ENCODE measurements around the gene PACRG.

PACRG gene

DNA sequence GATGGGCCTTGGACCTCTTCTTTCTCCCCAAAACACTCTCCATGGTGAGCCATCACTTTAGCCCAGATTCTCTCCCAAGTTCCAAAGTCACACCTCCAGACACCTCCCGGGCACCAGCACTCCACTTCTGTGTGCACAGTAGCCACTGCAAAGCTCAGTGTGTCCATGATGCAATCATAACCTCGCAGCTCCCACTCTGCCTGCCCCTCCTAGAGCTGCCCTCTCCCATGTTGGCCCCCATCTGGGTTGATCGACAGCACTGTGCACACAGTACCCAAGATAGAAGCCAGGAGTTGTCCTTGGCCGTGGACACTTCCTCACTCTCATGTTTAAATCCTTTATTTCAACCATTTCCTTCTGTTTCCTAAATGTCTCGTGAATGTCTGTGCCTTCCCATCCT lies 293.3 kb downstream of the PACRG start:
- DNase-seq, result no peak

GRCh38 chr6:163023700-163024099 lies 295.9 kb downstream of the PACRG start:
- DNase-seq, result no peak

GRCh38 chr6:163026893-163027292 lies 299.1 kb downstream of the PACRG start:
- DNase-seq, result no peak

- no peak for DNase-seq
Measured at GRCh38 chr6:163030980-163031379, 303.2 kb downstream of the PACRG start.

GRCh38 chr6:163031931-163032330 lies 304.2 kb downstream of the PACRG start:
- DNase-seq, result no peak

DNA sequence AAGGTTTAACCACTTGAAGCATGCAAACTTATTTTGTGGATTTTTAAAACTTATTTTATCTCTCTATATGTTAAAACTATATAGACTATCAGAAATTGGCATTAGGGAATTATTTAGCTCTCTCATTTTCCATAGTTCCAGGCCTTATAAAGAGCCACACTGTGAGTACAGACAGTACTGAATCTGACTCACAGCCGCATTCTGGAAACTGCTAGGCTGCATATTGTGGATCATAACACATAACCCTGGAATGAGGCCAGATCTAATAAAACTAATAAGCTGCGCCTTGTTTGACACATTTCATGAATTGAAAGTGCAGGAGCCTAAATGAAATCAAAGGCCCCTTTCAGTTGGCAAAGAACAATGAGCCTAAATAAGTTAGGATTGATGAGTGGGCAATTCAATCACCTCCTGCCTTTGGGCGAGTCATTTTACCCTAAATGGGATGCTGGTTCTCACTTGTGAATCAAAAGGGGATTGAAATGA lies 308.4 kb downstream of the PACRG start:
- no peak for DNase-seq

GRCh38 chr6:163038317-163038716 lies 310.5 kb downstream of the PACRG start:
- DNase-seq, result no peak

- no peak for DNase-seq
Measured at GRCh38 chr6:163048345-163048744, 320.6 kb downstream of the PACRG start.

- no peak for DNase-seq
Measured at GRCh38 chr6:163053667-163054344, 326.0 kb downstream of the PACRG start.

- DNase-seq, result no peak
Measured at GRCh38 chr6:163054641-163055040, 326.9 kb downstream of the PACRG start.

- DNase-seq, result no peak
Measured at GRCh38 chr6:163057260-163057659, 329.5 kb downstream of the PACRG start.

GRCh38 chr6:163062790-163063189 lies 335.0 kb downstream of the PACRG start:
- DNase-seq, result no peak

DNA sequence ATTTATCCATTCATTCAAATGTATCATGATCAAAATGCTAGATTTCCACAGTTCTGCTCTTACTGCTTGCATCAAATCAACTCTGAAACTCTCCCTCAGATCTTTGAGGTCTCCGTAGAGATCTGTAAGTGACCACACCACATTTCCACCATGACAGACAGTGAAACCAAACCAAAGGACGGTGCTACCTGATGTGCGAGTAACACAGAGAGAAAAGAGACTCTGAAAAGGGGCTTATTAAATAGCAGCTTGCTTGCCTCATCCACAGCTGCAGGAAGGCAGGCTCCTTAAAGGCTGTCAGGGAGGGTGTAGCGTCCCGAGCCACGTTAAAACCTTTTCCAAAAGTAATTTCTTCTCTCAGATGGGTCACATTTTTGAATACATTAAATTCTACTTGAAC lies 335.8 kb downstream of the PACRG start:
- no peak for DNase-seq

- no peak for DNase-seq
Measured at GRCh38 chr6:163064397-163064796, 336.6 kb downstream of the PACRG start.

- no peak for DNase-seq
Measured at GRCh38 chr6:163066200-163066599, 338.4 kb downstream of the PACRG start.

DNA sequence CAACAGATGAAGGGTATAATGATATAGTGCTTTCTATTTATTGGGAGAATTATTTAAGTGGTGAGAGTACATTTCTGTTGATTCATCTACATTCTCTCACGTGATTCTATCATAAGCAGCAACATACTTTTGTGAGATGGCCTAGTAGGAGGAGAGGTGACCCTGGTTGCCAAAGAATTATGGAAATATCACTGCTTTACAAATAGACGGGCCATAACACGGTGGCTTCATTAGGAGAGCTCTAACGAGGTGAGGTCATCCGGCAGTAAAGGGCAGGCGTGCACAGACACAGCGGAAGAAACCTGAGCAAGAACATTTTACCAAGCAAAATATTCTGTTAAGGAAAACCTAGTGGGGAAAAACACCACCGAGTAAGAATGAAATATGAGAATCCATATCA lies 349.4 kb downstream of the PACRG start:
- no peak for DNase-seq

DNA sequence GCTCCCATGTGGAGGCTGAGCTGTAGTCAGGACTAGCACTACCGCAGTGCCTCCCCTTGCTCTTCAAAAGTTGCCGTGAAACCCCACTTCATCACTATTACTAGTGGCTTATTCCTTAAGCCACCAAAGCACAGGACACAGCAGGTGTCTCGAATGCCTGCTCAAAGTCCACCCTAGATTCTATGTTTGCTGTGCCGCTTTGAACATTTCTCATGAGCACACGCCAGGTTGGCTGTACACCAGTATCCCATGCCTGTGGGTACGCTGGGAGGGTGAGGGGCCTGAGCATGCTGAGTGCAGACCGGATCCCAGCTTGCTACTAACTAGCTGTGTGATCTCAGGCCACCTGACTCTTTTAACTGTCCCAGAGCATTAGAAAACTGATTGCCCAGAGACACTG lies 350.9 kb downstream of the PACRG start:
- no peak for DNase-seq

DNA sequence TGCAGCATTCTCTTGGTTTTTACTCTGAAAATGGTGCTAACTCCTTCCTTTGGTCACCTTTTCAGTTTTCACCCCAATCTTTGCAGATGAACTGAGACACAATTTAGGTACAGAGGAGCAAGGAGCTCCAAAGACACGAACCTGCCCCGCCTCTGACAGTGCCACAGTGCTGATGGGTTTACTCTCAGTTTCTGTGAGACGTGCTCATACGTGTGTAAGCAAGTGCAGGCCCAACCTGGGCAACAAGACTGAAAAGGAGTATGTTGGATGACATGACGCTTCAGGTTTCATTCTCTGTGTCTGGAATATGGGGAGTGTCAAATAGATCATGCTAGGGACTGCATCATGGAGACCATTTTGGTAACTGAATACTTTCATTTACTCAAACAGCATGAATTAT lies 352.5 kb downstream of the PACRG start:
- DNase-seq, result no peak

GRCh38 chr6:163083141-163083540 lies 355.4 kb downstream of the PACRG start:
- no peak for DNase-seq

- DNase-seq, result no peak
Measured at GRCh38 chr6:163085426-163085825, 357.7 kb downstream of the PACRG start.

DNA sequence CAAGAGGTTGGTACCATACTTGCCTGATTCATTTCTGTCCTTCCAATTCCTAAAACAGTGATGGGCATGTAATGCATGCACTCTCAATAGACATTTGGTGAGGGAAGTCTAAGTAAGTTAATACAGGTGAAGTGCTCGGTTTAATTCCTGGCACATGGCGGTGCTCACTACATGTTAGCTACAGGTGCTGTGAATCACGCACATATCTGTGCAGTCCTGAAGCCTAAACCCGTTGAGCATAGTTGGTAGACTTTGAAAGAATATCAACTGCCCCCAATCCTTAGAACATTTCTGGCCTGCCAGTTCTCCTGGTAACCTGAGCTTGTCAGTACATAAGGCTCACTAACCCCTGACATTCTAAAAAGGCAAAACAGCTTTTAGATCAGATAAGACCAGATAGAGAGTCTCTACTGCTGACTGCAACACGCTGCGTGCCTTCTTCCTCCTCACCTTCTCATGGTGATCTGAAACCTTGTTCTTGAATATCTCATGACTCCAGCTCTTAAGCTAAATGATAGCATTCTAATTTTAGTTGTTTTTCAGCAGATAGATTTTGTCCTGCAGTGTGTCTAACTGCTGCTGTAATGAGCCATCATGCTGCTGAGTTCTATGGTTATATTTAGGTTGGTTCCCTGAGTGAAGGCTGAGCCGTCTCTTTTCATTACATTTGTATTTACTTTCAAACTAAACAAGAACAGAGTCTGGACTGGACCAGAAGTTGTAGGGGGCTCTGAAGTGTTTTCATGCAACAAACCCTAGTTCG lies 358.3 kb downstream of the PACRG start:
- DNase-seq, result no peak

DNA sequence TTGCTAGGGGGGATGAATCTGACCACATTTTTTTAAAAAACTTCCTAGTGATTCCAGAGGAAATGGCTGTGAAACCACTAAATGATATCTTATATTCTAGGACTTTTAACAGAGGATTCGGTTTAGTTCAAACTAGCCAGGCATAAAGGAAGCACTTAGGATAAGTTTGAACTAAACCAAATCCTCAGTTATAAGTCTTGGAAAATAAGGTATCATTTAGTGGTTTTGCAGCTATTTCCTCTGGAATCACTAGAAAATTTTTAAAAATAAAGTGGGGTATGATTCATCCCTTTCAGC lies 358.8 kb downstream of the PACRG start:
- no peak for DNase-seq

DNA sequence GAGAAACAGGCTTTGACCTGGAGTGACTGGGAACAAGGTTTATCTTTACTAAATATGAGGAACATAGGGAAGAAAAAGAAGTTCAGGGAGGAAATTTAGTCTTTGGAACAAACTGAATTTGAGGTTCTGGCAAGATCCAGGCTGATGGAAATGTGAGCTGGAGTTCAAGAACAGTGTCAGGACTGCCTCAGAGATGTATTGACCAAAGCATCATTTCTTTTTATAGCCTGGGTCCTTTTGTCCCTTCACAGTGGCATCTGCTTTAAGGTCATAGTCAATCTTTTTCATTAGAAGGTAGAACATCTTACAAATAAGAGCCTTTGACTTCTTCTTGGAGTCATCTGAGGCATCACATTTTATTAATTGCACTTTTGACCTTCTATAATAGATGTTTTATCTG lies 360.2 kb downstream of the PACRG start:
- DNase-seq, result no peak

DNA sequence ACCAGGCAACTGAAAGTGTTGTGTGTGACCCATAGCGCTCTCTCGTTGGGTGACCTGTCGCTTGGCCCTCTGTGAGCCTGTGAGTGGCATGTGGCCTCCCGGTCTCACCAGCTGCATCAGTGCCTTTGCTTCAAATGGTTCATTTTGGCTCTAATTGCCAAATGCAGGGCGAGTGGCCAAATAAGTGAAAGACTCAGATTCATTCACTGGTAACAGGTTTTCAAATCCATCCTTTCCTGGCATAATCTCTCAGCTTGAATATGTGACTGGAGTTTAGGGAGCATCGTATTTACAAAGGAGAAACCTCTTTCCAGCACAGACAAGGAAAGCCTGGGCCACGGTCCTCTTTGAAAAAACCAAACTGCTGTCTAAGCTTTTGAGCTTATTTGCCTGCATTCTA lies 365.1 kb downstream of the PACRG start:
- DNase-seq, result no peak

DNA sequence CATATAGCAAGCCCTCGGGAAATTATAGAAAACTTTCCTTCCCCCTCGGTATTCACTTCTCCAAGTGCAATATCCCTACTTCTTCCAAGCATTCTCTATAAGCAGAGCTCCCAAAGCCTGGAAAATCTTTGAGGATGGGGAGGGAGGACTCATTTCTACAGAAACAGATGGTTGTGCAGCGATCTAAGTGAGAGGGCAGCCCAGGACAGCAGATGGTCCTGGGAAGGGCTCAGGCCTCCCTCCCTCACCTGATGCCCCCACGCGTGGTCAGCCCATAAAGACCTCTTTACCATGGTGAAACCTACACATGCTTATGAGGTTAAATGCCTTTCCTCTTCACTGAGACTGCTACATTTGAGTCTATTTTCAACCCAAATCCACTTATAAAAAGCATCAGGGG lies 367.1 kb downstream of the PACRG start:
- no peak for DNase-seq
